Epithelial cell of prostate (primary cell): ENCODE data around the gene BBOF1.
"Not testable (repeated sequence)": the region's sequence is repeated elsewhere in the genome, so short reads cannot be mapped to it uniquely, and the experiment has no call there.

Source experiments
- DNase-seq: peaks from one replicate; pipeline ENCODE4 v3.0.0-alpha.2; 2011; ENCODE audit warnings: low read depth, low spot score
- H3K27ac ChIP-seq: fragments of 450-650 bp; 2 replicates; pipeline ENCODE4 v1.5.1; 2017; ENCODE audit warnings: mild to moderate bottlenecking

The BBOF1 gene

GRCh38 chr14:74018586-74019407 is at the start of gene BBOF1, which contains the start of gene ENTPD5:
TSS of gene BBOF1 (plus strand) at chr14:74019349. CDS start at chr14:74019479, 130 bp downstream.
TSS of gene ENTPD5 (minus strand) at chr14:74019288. CDS start at chr14:73988102, 31,186 bp downstream.
- peak; percentile 31 for DNase-seq
- peak within 1 kb of the TSS; percentile 94 for H3K27ac ChIP-seq

GRCh38 chr14:73973497-73973896 is 45.7 kb upstream of the BBOF1 start:
- H3K27ac ChIP-seq, result no peak overlapping the region
- DNase-seq, result no peak

- no peak for DNase-seq
- no peak overlapping the region for H3K27ac ChIP-seq
These were observed 43.0 kb upstream of the BBOF1 start for GRCh38 chr14:73976125-73976524.

- no peak overlapping the region for H3K27ac ChIP-seq
- no peak for DNase-seq
These were observed 41.3 kb upstream of the BBOF1 start for GRCh38 chr14:73977896-73978295.

- no peak for DNase-seq
- no peak overlapping the region for H3K27ac ChIP-seq
These were observed 31.1 kb upstream of the BBOF1 start for GRCh38 chr14:73988065-73988464.

DNA sequence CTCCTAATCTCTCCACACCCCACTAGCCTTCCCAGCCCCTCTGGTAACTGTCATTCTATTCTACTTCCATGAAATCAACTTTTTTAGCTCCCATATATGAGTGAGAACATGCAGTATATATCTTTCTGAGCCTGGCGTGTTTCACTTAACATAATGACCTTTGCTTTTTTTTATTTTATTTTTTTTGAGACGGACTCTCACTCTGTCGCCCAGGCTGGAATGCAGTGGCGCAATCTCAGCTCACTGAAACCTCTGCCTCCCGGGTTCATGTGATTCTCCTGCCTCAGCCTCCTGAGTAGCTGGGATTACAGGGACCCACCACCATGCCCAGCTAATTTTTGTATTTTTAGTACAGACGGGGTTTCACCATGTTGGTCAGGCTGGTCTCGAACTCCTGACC is 30.5 kb upstream of the BBOF1 start:
- not testable (repeated sequence) for H3K27ac ChIP-seq, DNase-seq

DNA sequence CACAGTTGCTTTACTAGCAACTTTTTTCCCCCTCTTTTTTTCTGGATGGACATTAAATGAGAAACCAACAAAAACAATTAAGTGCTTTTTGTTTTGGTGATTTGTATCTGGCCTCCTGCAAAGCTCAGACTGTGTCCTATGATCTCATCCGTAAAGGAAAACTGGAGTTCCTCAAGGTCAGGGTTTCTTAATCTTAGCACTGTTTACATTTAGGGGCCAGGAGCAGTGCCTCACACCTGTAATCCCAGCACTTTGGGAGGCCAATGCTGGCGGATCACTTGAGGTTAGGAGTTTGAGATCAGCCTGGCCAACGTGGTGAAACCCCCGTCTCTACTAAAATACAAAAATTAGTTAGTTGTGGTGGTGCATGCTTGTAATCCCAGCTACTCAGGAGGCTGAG is 28.1 kb upstream of the BBOF1 start:
- no peak for DNase-seq
- H3K27ac ChIP-seq, result no peak overlapping the region

DNA sequence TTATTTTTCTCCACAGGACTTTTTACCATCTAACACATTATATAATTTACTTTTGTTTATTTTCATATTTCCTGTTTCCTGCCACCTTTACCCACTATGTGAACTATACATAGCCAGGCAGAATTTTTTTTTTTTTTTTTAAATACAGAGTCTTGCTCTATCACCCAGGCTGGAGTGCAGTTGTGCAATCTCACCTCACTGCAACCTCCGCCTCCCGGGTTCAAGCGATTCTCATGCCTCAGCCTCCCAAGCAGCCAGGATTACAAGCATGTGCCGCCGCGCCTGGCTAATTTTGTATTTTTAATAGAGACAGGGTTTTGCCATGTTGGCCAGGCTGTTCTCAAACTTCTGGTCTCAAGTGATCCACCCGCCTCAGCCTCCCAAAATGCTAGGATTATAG is 24.2 kb upstream of the BBOF1 start:
- DNase-seq, H3K27ac ChIP-seq: not testable (repeated sequence)

DNA sequence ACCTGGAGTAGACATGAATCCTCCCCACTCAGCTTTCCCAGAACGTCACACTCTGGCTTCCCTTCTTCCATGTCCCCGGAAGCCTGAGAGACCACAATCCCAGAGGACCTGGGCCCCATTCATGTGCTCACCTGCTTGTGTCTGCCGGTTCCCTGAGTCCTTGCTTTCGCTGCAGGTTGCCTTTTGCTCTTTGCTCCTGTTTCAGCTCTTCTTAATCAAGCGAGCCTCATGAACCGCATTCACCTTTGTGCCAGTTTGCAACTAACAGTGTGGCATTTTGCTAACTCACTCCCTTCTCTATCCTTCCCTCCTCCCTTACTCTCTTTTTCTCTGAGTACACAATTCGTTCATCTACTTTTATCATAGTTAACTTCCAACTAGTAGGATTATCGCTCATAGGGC is 23.2 kb upstream of the BBOF1 start:
- no peak overlapping the region for H3K27ac ChIP-seq
- no peak for DNase-seq

GRCh38 chr14:73996731-73997107 is 22.4 kb upstream of the BBOF1 start:
- no peak overlapping the region for H3K27ac ChIP-seq

GRCh38 chr14:73997108-73997943 is 21.8 kb upstream of the BBOF1 start:
- no peak overlapping the region for H3K27ac ChIP-seq
- no peak for DNase-seq

More at GRCh38 chr14:73996731-73997107, 22.4 kb upstream of the BBOF1 start:
- DNase-seq, result no peak

GRCh38 chr14:73997944-73998447 is 21.2 kb upstream of the BBOF1 start:
- no peak for DNase-seq
- no peak overlapping the region for H3K27ac ChIP-seq

DNA sequence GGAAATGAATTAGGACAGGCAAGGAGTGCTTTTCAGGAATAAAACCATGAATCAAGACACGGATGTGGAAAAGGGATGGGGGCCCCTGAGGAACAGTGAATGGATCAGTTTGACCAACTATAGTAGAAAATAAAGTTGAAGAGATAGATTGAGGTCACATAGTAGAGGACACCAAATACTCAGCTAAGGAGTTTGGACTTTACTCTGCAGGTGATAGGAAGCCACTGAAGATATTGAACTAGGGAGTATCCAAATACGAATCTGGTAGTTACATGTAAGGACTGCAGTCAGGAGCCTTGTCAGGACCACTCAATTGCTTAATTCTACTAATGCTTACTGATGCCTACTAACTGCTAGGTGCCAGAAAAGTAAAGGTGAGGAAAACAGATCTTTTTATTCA is 20.4 kb upstream of the BBOF1 start:
- H3K27ac ChIP-seq, result no peak overlapping the region
- no peak for DNase-seq

- H3K27ac ChIP-seq, DNase-seq: not testable (repeated sequence)
These were observed 13.5 kb upstream of the BBOF1 start for GRCh38 chr14:74005664-74006063.

DNA sequence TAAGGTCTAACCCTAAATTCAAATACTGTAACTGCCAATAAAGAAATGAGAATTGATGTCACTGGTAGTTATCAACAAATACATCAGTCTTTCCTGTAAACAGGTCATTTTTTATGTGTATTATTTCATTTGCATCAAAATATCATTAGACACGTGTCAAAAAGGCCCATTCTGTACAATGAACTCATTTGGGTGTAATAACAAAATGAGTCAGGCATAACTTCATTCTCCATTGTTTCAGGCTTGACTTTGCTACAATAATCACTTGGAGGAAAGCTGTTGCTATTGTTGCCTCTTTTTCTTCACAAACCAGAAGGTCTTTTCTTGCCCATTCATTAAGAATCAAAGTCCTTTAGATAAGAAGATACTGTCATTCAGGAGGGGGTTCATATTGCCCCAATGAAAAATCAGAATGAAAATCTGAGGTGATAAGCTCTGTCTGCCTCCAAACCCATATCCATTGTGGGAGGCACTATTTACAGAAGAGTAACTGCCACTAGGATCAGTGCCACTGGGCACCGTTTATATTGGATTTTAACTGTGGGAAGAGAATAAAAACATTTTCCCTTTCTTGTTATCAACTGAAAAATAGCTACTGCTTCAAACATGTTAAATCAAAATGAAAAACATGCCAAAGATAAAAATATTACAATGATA is 10.2 kb upstream of the BBOF1 start:
- no peak overlapping the region for H3K27ac ChIP-seq
- DNase-seq, result no peak

DNA sequence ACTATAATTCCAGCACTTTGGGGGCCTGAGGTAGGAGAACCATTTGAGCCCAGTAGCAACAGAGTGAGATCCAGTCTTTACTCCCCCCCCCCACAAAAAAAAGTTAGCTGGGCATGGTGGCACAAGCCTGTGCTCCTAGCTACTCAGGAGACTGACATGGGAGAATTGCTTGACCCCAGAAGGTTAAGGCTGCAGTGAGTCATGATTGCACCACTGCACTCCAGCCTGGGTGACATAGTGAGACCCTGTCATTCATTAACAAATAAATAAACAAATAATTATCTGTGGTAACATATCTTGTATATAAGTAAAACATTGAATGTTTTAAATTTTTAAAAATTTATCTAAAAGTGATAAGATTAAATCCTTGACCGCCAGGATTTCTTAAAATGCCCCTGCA is 4.8 kb upstream of the BBOF1 start:
- H3K27ac ChIP-seq, result no peak overlapping the region
- no peak for DNase-seq

DNA sequence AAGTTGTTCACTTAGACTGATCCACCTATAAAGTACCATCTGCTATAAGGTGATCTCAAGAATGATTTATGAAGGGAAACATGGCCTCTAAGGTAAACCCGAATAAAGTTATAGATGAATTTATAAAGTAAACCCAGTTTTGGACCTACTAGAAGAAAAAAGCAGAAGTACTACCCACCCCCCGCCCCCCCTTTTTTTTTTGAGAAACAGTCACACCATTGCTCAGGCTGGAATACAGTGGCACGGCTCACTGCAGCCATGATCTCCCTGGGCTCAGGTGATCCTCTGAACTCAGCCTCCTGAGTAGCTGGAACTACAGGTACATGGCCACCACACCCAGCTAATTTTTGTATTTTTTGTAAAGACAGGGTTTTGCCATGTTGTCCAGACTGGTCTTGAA is 4.0 kb upstream of the BBOF1 start:
- no peak for DNase-seq
- no peak overlapping the region for H3K27ac ChIP-seq

GRCh38 chr14:74015963-74016362 is 3.2 kb upstream of the BBOF1 start:
- no peak for DNase-seq
- no peak overlapping the region for H3K27ac ChIP-seq

DNA sequence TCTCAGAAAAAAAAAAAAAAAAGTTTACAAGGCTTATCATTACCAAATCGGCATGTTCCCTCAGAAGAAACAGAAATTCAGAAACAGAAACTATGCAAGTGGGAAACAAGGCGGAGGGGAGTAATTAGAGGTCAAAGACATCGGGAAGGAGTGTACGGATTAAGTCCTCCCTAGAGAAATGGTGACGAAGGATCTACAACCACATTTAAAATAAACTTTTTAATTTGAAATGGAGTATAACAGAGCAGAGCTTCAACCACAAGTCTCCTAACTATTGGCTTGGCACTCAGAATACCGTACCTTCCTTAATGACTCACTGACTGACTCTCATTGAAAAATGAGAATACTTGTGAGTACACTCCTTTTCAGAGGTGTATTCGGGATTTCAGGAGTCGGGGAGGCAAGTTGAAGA is 969 bp upstream of the BBOF1 start:
- peak overlapping the region; percentile 94 for H3K27ac ChIP-seq
- DNase-seq, result peak; percentile 37

DNA sequence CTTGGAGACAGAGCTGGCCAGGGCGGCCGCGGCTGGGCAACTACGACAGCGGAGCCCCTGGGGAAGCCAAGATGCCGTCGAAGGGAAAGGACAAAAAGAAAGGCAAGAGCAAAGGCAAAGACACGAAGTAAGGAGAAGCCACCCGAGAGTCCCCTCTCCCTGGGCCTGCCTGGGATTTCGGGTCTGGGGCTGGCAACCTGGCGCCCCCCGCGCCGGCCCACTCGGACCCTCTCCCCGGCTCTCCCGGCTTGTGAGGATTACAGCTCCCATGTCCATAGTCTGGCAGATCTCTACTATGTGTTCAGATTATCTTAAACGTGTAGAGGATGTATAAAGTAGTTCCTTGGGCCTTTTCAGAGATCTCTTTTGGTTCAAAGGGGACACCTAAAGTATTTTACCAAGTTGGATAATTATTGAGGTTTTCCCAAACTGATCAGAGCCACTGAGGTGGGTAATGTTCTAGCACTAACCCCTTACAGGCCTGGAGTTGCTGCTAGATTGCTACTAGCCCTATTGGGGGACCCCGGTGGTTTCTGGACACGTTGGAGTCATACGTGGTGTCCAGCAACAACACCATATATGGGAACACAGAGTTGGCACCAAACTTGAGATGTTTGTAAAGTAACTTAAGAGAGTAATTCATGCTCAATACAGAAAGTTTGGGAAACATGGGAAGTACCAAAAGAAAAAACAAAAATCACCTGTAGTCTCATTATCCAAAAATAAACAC is 424 bp downstream of the BBOF1 start:
- peak overlapping the region; percentile 94 for H3K27ac ChIP-seq
- no peak for DNase-seq
